ENCODE data around the gene FOXC2.

FOXC2 gene

GRCh38 chr16:86566601-86566965 is at the start of gene FOXC2:
TSS of gene FOXC2 (plus strand) at chr16:86566829. CDS start at chr16:86567336, 507 bp downstream.
- no peak for DNase-seq

GRCh38 chr16:86517033-86517432 is 49.6 kb upstream of the FOXC2 start:
- no peak for DNase-seq

- no peak for DNase-seq
These were observed 48.9 kb upstream of the FOXC2 start for GRCh38 chr16:86517652-86518258.

GRCh38 chr16:86519007-86519648 is 47.5 kb upstream of the FOXC2 start:
- DNase-seq: no peak

GRCh38 chr16:86519649-86520316 is 46.8 kb upstream of the FOXC2 start:
- DNase-seq: no peak

GRCh38 chr16:86520317-86521210 is 46.1 kb upstream of the FOXC2 start:
- no peak for DNase-seq

- DNase-seq: no peak
These were observed 45.1 kb upstream of the FOXC2 start for GRCh38 chr16:86521236-86522197.

- DNase-seq: no peak
These were observed 44.0 kb upstream of the FOXC2 start for GRCh38 chr16:86522634-86523033.

- DNase-seq: no peak
These were observed 43.4 kb upstream of the FOXC2 start for GRCh38 chr16:86523166-86523740.

GRCh38 chr16:86524029-86524428 is 42.6 kb upstream of the FOXC2 start:
- DNase-seq: no peak

GRCh38 chr16:86525696-86526095 is 40.9 kb upstream of the FOXC2 start:
- DNase-seq: no peak

GRCh38 chr16:86527366-86527765 is 39.3 kb upstream of the FOXC2 start:
- DNase-seq: no peak

GRCh38 chr16:86528061-86528929 is 38.3 kb upstream of the FOXC2 start:
- DNase-seq: no peak

- DNase-seq: no peak
These were observed 37.5 kb upstream of the FOXC2 start for GRCh38 chr16:86529160-86529559.

GRCh38 chr16:86530251-86531190 is 36.1 kb upstream of the FOXC2 start:
- DNase-seq: no peak

- no peak for DNase-seq
These were observed 35.5 kb upstream of the FOXC2 start for GRCh38 chr16:86531191-86531545.

GRCh38 chr16:86531641-86532525 is 34.7 kb upstream of the FOXC2 start:
- no peak for DNase-seq

GRCh38 chr16:86532526-86532815 is 34.2 kb upstream of the FOXC2 start:
- no peak for DNase-seq

GRCh38 chr16:86533076-86533475 is 33.6 kb upstream of the FOXC2 start:
- DNase-seq: no peak

Measured in NCI-H446 treated with DMSO at 0.1 percent for 48 hours (cell line).